Right cardiac atrium (tissue), 5 donors: ENCODE measurements around the gene CCDC102B. TPM values are rescaled to one million over a fixed set of nuclear protein-coding genes. Genes with fewer than 3 reads are reported as not detected.

ENCODE experiments used
- ATAC-seq, 2 donors: fragments of 200-7000 bp; cut with Tn5 transposase; one replicate each; pipeline versions ENCODE4 v1.8.0 to v1.9.1; 2020; ENCODE audit warnings: moderate library complexity in 2 of 2, mild to moderate bottlenecking in 1 of 2
- DNase-seq, 3 donors: peaks; one replicate each; pipeline ENCODE4 v3.0.0-alpha.2; 2020
- H3K27ac ChIP-seq: one replicate; pipeline ENCODE4 v1.5.1; 2013; ENCODE audit warnings: mild to moderate bottlenecking, low read length, control low read depth, moderate library complexity
- H3K27me3 ChIP-seq: one replicate; pipeline ENCODE4 v1.6.1; 2013; ENCODE audit not compliant: control insufficient read depth, insufficient read depth
- H3K4me1 ChIP-seq: one replicate; pipeline ENCODE4 v1.6.1; 2013; ENCODE audit warnings: low read length; ENCODE audit not compliant: control insufficient read depth, insufficient read depth
- H3K4me3 ChIP-seq: one replicate; pipeline ENCODE4 v1.5.1; 2013; ENCODE audit warnings: low read length, control low read depth
- H3K9me3 ChIP-seq: one replicate; pipeline ENCODE4 v1.6.1; 2013; ENCODE audit warnings: low read length; ENCODE audit not compliant: control insufficient read depth
- WGBS: extraction: QIAGEN DNeasy Blood & Tissue Kit; methylation state at CpG from one replicate; pipeline ENCODE4 v1.1.7; 2013; 5-methylcytosine and 5-hydroxymethylcytosine counted together
- intact Hi-C, 4 donors: fragments of 100-400 bp; cut with DNase I; formaldehyde crosslinking; loops; one replicate each; pipeline versions ENCODE4 v1.11.0 to v1.14.0; 2022 to 2023
- polyA plus RNA-seq: library from polyadenylated mRNA; stranded (reverse); fragments of 200-250 nt; gene quantifications from one replicate; pipeline ENCODE4 v1.2.3, GENCODE V29; 2013
- total RNA-seq, 4 donors: library from RNA; stranded (reverse); fragmentation: NEBNext Ultra II Directional; extraction: Animal tissue kit (Norgen Biotek cat#: 25700); gene quantifications; one replicate each; pipeline ENCODE4 v1.2.1, GENCODE V29; 2021
- donor health status: healthy with polysubstance abuse.
- donor health status: DM: no; HTN: yes; CAD: no.
- donor health status: DM: no; HTN: no; CAD: no.
- donor health status: DM: no; HTN: yes; CAD: no; lungs with severe emphysema.
- donor health status: DM: yes; HTN: yes; CAD: no.

The CCDC102B gene
- total and polyA plus RNA-seq, 5 donors, result 5.8 to 10.8 (median 10.4) TPM

- no peak overlapping the region for H3K27ac ChIP-seq
- intact Hi-C loops, result no loop called here
- no peaks in the 10 kb centered on the region for H3K27me3 ChIP-seq
- DNase-seq (no peak), ATAC-seq (no peak)
- 82% methylated on average over 5 of the region's 5 CpGs for WGBS
- H3K4me1 ChIP-seq, result no peaks in the 10 kb centered on the region
- H3K9me3 ChIP-seq, result no peaks in the 10 kb centered on the region
- no peak overlapping the region for H3K4me3 ChIP-seq
These were observed 288.1 kb downstream of the CCDC102B start for GRCh38 chr18:69085951-69086350.

DNA sequence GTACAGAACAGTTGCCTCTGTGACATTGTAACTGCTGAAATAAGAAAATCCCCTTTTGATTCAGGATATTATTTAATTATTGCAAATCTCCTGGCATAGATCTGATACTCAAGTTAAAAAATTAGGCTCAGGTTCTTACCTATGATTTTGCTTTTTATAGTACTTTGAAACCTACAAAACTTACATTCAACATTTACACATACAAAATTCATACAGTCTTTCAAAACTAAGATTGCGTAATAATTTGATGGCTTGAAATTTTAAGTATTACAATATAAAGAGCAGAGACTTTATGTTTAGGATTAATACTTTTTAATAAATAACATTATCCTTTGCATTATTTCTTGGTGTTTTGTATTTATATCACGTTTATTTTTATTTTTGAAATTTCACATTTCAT is 291.1 kb downstream of the CCDC102B start:
- Histone ChIP-seq H3K27me3 (no peaks in the 10 kb centered on the region), H3K27ac (no peak overlapping the region), H3K4me3 (no peak overlapping the region), H3K9me3 (no peaks in the 10 kb centered on the region), H3K4me1 (no peaks in the 10 kb centered on the region)
- intact Hi-C loops, result no loop called here
- ATAC-seq (no peak), DNase-seq (no peak)
- WGBS, result 78% methylated on average over 2 of the region's 2 CpGs

GRCh38 chr18:69097349-69097748 is 299.5 kb downstream of the CCDC102B start:
- WGBS, result 92% methylated on average over 4 of the region's 4 CpGs
- no peak for ATAC-seq
- Histone ChIP-seq H3K27ac (no peak overlapping the region), H3K9me3 (no peaks in the 10 kb centered on the region), H3K4me3 (no peak overlapping the region), H3K27me3 (no peaks in the 10 kb centered on the region), H3K4me1 (no peaks in the 10 kb centered on the region)
- no peak for DNase-seq
- intact Hi-C loops, result no loop called here

DNA sequence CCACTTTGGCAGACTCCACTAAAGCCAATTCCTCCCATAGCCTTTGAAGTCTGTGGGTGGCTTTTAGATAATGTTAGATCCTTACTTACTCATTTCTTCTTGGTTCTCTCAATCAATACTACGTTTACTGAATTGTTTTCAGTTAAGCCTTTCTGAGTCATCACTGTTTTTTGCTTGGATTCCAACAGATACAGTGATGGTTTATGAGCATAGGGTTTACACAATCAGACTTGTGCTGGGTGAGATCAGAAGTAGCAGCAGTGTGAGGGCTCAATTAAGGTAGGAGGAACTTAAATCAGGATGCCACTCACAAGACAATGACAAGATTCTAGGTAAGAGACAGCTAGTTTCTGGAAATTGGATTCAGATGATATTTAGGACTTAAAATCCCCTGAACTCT is 305.1 kb downstream of the CCDC102B start:
- ATAC-seq, result no peak
- intact Hi-C loops, result no loop called here
- DNase-seq, result no peak
- Histone ChIP-seq H3K27me3 (no peaks in the 10 kb centered on the region), H3K4me1 (no peaks in the 10 kb centered on the region), H3K9me3 (no peaks in the 10 kb centered on the region), H3K27ac (no peak overlapping the region), H3K4me3 (no peak overlapping the region)
- WGBS, result 37% methylated on average over 1 of the region's 1 CpG

Other genes starting within 250 kb of the CCDC102B start
- gene TMX3, start 83.0 kb upstream of the CCDC102B start, total RNA-seq, result 10 to 100 TPM; 27.1 to 40.1 (median 29.3) TPM
- gene TMX3, start 83.0 kb upstream of the CCDC102B start, polyA plus RNA-seq, result 16.5 TPM